ENCODE results near the gene TRPC6. TPM values are rescaled to one million over a fixed set of nuclear protein-coding genes. Genes with fewer than 3 reads are reported as not detected.

TRPC6 gene
- total and polyA plus RNA-seq, 2 of the 8 experiments (the other 6 are each of a cell fraction or from before 2014, with no cell fraction given): 0.26 to 0.39 TPM

- Histone ChIP-seq H3K23ac (ENCODE audit: insufficient read length) (no peak overlapping the region), H3K27ac (ENCODE audit: low read depth, low read length) (no peak overlapping the region), H3K79me1 (ENCODE audit: low read depth, low read length) (no peaks in the 10 kb centered on the region), H2BK12ac (ENCODE audit: low read depth, low read length) (no peak overlapping the region), H2BK5ac (ENCODE audit: low read depth, low read length) (no peak overlapping the region), H3K4me3 (ENCODE audit: extremely low read depth in 1 of 4, insufficient read depth in 2 of 4, low read depth in 3 of 4, low read length in 4 of 4) (no peak overlapping the region), H3K56ac (replicated peaks; ENCODE audit: insufficient read length, low read depth, low read length) (no peak overlapping the region), H3K9ac (replicated peaks in 1 of 4; ENCODE audit: extremely low read depth in 1 of 4, low read depth in 3 of 4, low read length in 3 of 4) (no peak overlapping the region), H3K9me3 (ENCODE audit: insufficient read depth in 2 of 2, low read depth in 1 of 2, low read length in 1 of 2) (peaks cover 0 to 9% of the 10 kb centered on the region in 2 experiments; a peak in 2 of 4 replicates), H3K4me1 (replicated peaks in 1 of 4; ENCODE audit: control insufficient read depth in 3 of 4, insufficient read depth in 4 of 4, low read length in 3 of 4) (peaks cover 0 to 2% (median 0%) of the 10 kb centered on the region in 4 experiments; a peak in 1 of 7 replicates), H4K5ac (ENCODE audit: insufficient read length, low read depth, low read length) (no peak overlapping the region), H3K27me3 (replicated peaks in 1 of 4; ENCODE audit: control insufficient read depth in 3 of 4, extremely low read depth in 1 of 4, insufficient read depth in 3 of 4, low read length in 3 of 4) (no peaks in the 10 kb centered on the region), H3K79me2 (ENCODE audit: control insufficient read depth in 1 of 2, insufficient read depth in 2 of 2, low read length in 2 of 2) (no peaks in the 10 kb centered on the region), H4K20me1 (replicated peaks in 1 of 2; ENCODE audit: control insufficient read depth in 1 of 2, insufficient read depth in 2 of 2, low read length in 2 of 2) (no peaks in the 10 kb centered on the region), H2BK15ac (ENCODE audit: low read length) (no peak overlapping the region), H3K23me2 (ENCODE audit: low read depth, low read length) (no peaks in the 10 kb centered on the region), H3K4ac (replicated peaks; ENCODE audit: insufficient read length, low read depth, low read length) (no peak overlapping the region), H3K18ac (ENCODE audit: extremely low read depth, low read length) (no peak overlapping the region), H2BK120ac (replicated peaks; ENCODE audit: low read depth, low read length) (no peak overlapping the region), H3K36me3 (ENCODE audit: control insufficient read depth in 2 of 4, insufficient read depth in 4 of 4, low read length in 3 of 4) (no peaks in the 10 kb centered on the region), H4K91ac (replicated peaks; ENCODE audit: insufficient read length, low read length) (no peak overlapping the region), H4K8ac (ENCODE audit: extremely low read depth, insufficient read depth, low read length) (no peak overlapping the region), H2AK5ac (ENCODE audit: low read depth, low read length) (no peak overlapping the region), H3K14ac (ENCODE audit: insufficient read length) (no peak overlapping the region), H3K4me2 (ENCODE audit: insufficient read depth in 1 of 2, low read depth in 2 of 2, low read length in 2 of 2) (no peak overlapping the region), H2BK20ac (ENCODE audit: low read length) (no peak overlapping the region), H2AFZ (ENCODE audit: low read length) (no peak overlapping the region)
- TF ChIP-seq RAD21 (IDR thresholded peaks at IDR 0.05 in 1 of 2, conservative IDR thresholded peaks at IDR 0.05 in 1 of 2; ENCODE audit: low read depth in 2 of 2, low read length in 2 of 2) (peak in 1 of 2 experiments; percentile 38; a peak in 3 of 4 replicates), EGR1 (IDR thresholded peaks at IDR 0.05; ENCODE audit: borderline replicate concordance, low read depth, low read length) (no peak), CTBP2 (IDR thresholded peaks at IDR 0.05; ENCODE audit: borderline replicate concordance, insufficient read depth, insufficient read length, low read length) (no peak)
- no peak for FAIRE-seq
- 36% methylated on average over 1 of the region's 1 CpG; no CpG with 5 or more reads in 1 of the 2 experiments for WGBS, 2 experiments (ENCODE audit: extremely low coverage in 1 of 2, insufficient coverage in 1 of 2, insufficient read length in 1 of 2, insufficient replicate concordance in 2 of 2, low coverage in 1 of 2, low lambda C conversion rate in 2 of 2, missing lambda C conversion rate in 1 of 2)
- POLR2A ChIA-PET (ENCODE audit: partially characterized antibody): no interaction called here
- DNase-seq (ENCODE audit: low read depth in 1 of 2, low spot score in 2 of 2): no peak
- CTCF ChIA-PET (ENCODE audit: partially characterized antibody): interaction anchor here (0.6 to 4.9 kb wide), 21 partner anchors 9 to 551 kb away, joined by 3 to 31 read pairs (median 4); no protein-coding TSS in a partner anchor
Observed at GRCh38 chr11:101456812-101457211, 127.0 kb downstream of the TRPC6 start.
